ENCODE results near the gene MS4A2. TPM values are rescaled to one million over a fixed set of nuclear protein-coding genes. Genes with fewer than 3 reads are reported as not detected.
"Not testable (repeated sequence)": the region's sequence is repeated elsewhere in the genome, so short reads cannot be mapped to it uniquely, and the experiment has no call there.

MS4A2 gene
- total RNA-seq (2014; rRNA removed) (not detected in 2 replicates), Bru-seq, nascent RNA (percentile 11 among the genes with signal in this experiment), BruChase-seq, experiment 1, labeled RNA remaining after a 6-hour chase (percentile 11 among the genes with signal in this experiment), BruChase-seq, experiment 2, labeled RNA remaining after a 2-hour chase (percentile 12 among the genes with signal in this experiment)
- long read RNA-seq: 0 reads

- no peak within 1 kb of the TSS for H3K4me3 ChIP-seq (ENCODE audit: low read length)
- CTCF ChIA-PET: no interaction called here
- DNase-seq (no peak), ATAC-seq (no peak)
- no peak within 1 kb of the TSS for H3K4me2 ChIP-seq (ENCODE audit: low read length)
- intact Hi-C loops (cut with micrococcal nuclease): no loop called here
- no peaks in the 10 kb centered on the region for H3K27me3 ChIP-seq (ENCODE audit: low read length)
- no peaks in the 10 kb centered on the region for H4K20me1 ChIP-seq (ENCODE audit: low read length)
- H3K79me2 ChIP-seq (ENCODE audit: low read length): no peaks in the 10 kb centered on the region
- H3K27ac ChIP-seq (ENCODE audit: low read length): no peak within 1 kb of the TSS
- H3K4me1 ChIP-seq (ENCODE audit: insufficient read depth, low read length): 0 out of 2 replicates have a peak, but pooled peaks cover 3% of the 10 kb centered on the region
- no peak within 1 kb of the TSS for H2AFZ ChIP-seq (ENCODE audit: low read length)
- POLR2A ChIA-PET (ENCODE audit: unreplicated experiment): no interaction called here
- TF ChIP-seq CTCF (conservative IDR thresholded peaks at IDR 0.05; ENCODE audit: low read depth, low read length): no peak
- no peak for TF ChIP-seq EZH2phosphoT487 (IDR thresholded peaks at IDR 0.05; ENCODE audit: borderline replicate concordance, low read length)
- TF ChIP-seq EZH2 (IDR thresholded peaks at IDR 0.05; ENCODE audit: low read length, unreplicated experiment): no peak
- BruUV-seq (replicated peaks): no TSS peak
- H3K36me3 ChIP-seq (ENCODE audit: low read depth, low read length): no peaks in the 10 kb centered on the region
- no peaks in the 10 kb centered on the region for H3F3A ChIP-seq (ENCODE audit: low read length, unreplicated experiment)
- H3K9me2 ChIP-seq (replicated peaks; ENCODE audit: low read length): no peaks in the 10 kb centered on the region
- no peaks in the 10 kb centered on the region for H3K9me3 ChIP-seq (ENCODE audit: low read length)
- no peak within 1 kb of the TSS for H3K9ac ChIP-seq (ENCODE audit: low read length)
Measured at GRCh38 chr11:60088364-60088763, at the start of gene MS4A2. TSS of gene MS4A2 (plus strand) at chr11:60088664. CDS start at chr11:60088766, 102 bp downstream.

- H3K9me3 ChIP-seq (ENCODE audit: low read length): no peaks in the 10 kb centered on the region
- ATAC-seq (no peak), DNase-seq (no peak)
- BruUV-seq (replicated peaks): no TSS peak
- ChIA-PET CTCF (no interaction called here), POLR2A (ENCODE audit: unreplicated experiment) (no interaction called here)
- no peak for TF ChIP-seq EZH2 (IDR thresholded peaks at IDR 0.05; ENCODE audit: low read length, unreplicated experiment)
- TF ChIP-seq CTCF (conservative IDR thresholded peaks at IDR 0.05; ENCODE audit: low read depth, low read length): no peak
- TF ChIP-seq EZH2phosphoT487 (IDR thresholded peaks at IDR 0.05; ENCODE audit: borderline replicate concordance, low read length): no peak
- H3K9ac ChIP-seq (ENCODE audit: low read length): no peak within 1 kb of the TSS
- H3F3A ChIP-seq (ENCODE audit: low read length, unreplicated experiment): no peaks in the 10 kb centered on the region
- H3K4me2 ChIP-seq (ENCODE audit: low read length): no peak within 1 kb of the TSS
- intact Hi-C loops (cut with micrococcal nuclease): no loop called here
- H3K27me3 ChIP-seq (ENCODE audit: low read length): no peaks in the 10 kb centered on the region
- no peaks in the 10 kb centered on the region for H3K36me3 ChIP-seq (ENCODE audit: low read depth, low read length)
- no peak within 1 kb of the TSS for H2AFZ ChIP-seq (ENCODE audit: low read length)
- H3K79me2 ChIP-seq (ENCODE audit: low read length): no peaks in the 10 kb centered on the region
- no peaks in the 10 kb centered on the region for H4K20me1 ChIP-seq (ENCODE audit: low read length)
- H3K4me1 ChIP-seq (ENCODE audit: insufficient read depth, low read length): no peaks in the 10 kb centered on the region
- H3K9me2 ChIP-seq (replicated peaks; ENCODE audit: low read length): no peaks in the 10 kb centered on the region
- no peak within 1 kb of the TSS for H3K4me3 ChIP-seq (ENCODE audit: low read length)
- H3K27ac ChIP-seq (ENCODE audit: low read length): no peak within 1 kb of the TSS
Measured at GRCh38 chr11:60040109-60040508, 48.4 kb upstream of the MS4A2 start, which contains the start of gene OOSP2. TSS of gene OOSP2 (plus strand) at chr11:60040409. CDS start at chr11:60040460, 51 bp downstream.

- not testable (repeated sequence) for H4K20me1 ChIP-seq (ENCODE audit: low read length); ATAC-seq; BruUV-seq (replicated peaks)
Measured at GRCh38 chr11:60050422-60050821, 38.0 kb upstream of the MS4A2 start.

GRCh38 chr11:60050839-60051238 lies 37.6 kb upstream of the MS4A2 start:
- H3K9me2 ChIP-seq (replicated peaks; ENCODE audit: low read length); BruUV-seq (replicated peaks); H3K27me3 ChIP-seq (ENCODE audit: low read length); H3K27ac ChIP-seq (ENCODE audit: low read length); H3K4me1 ChIP-seq (ENCODE audit: insufficient read depth, low read length); H2AFZ ChIP-seq (ENCODE audit: low read length); H3K4me2 ChIP-seq (ENCODE audit: low read length); H4K20me1 ChIP-seq (ENCODE audit: low read length); intact Hi-C loops (cut with micrococcal nuclease); CTCF ChIA-PET; ATAC-seq; DNase-seq; H3K36me3 ChIP-seq (ENCODE audit: low read depth, low read length); H3K79me2 ChIP-seq (ENCODE audit: low read length); H3K4me3 ChIP-seq (ENCODE audit: low read length); H3K9me3 ChIP-seq (ENCODE audit: low read length); POLR2A ChIA-PET (ENCODE audit: unreplicated experiment); H3K9ac ChIP-seq (ENCODE audit: low read length); H3F3A ChIP-seq (ENCODE audit: low read length, unreplicated experiment): not testable (repeated sequence)

More at GRCh38 chr11:60050422-60050821, 38.0 kb upstream of the MS4A2 start:
- H3K9ac ChIP-seq (ENCODE audit: low read length); H3K36me3 ChIP-seq (ENCODE audit: low read depth, low read length); POLR2A ChIA-PET (ENCODE audit: unreplicated experiment); H3K4me1 ChIP-seq (ENCODE audit: insufficient read depth, low read length); intact Hi-C loops (cut with micrococcal nuclease); CTCF ChIA-PET; H3K9me2 ChIP-seq (replicated peaks; ENCODE audit: low read length); DNase-seq; H3K9me3 ChIP-seq (ENCODE audit: low read length); H3K4me3 ChIP-seq (ENCODE audit: low read length); H2AFZ ChIP-seq (ENCODE audit: low read length); H3F3A ChIP-seq (ENCODE audit: low read length, unreplicated experiment); H3K27me3 ChIP-seq (ENCODE audit: low read length); H3K27ac ChIP-seq (ENCODE audit: low read length); H3K4me2 ChIP-seq (ENCODE audit: low read length); H3K79me2 ChIP-seq (ENCODE audit: low read length): not testable (repeated sequence)
